Peyer's patch (tissue), 4 donors: Measurements from ENCODE around the gene NRF1.

ENCODE experiments used
- POLR2A ChIP-seq, 2 donors: fragments of 450-650 bp; IDR thresholded peaks; one replicate each; pipeline ENCODE4 v1.5.1; 2017; ENCODE audit warnings: antibody characterized with exemption in 2 of 2, mild to moderate bottlenecking in 2 of 2, moderate library complexity in 2 of 2
- TF ChIP-seq, protein P1 (sequence below), 6 experiments: fragments of 450-650 bp in 4 of 6; fragments of 200-600 bp in 2 of 6; sonication (generic) in 1 of 6; IDR thresholded peaks; one replicate each; pipeline ENCODE4 v1.5.1; 2017 to 2019; ENCODE audit warnings: antibody characterized with exemption in 6 of 6, mild to moderate bottlenecking in 3 of 6, moderate library complexity in 1 of 6

DNA sequence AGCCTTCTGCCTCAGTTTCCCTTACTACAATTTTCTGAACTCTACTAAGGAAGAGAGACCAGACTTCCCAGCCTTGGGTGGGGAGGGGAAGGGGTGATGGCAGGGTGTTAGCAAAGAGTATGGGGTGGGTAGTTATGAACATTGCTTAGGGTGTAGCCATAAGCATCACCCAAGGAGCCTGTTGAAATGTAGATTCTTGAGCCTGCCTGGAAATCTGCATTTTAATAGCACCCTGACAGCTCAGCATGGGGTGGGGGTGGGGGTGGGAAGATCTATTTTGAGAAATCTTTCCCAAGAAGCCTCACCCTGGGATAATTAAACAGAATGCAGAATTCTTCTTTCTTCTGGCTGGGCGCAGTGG lies 164.8 kb downstream of the NRF1 start:
- TF ChIP-seq POLR2A (IDR thresholded peaks at IDR 0.05) = no peak
- TF ChIP-seq, protein P1, sequence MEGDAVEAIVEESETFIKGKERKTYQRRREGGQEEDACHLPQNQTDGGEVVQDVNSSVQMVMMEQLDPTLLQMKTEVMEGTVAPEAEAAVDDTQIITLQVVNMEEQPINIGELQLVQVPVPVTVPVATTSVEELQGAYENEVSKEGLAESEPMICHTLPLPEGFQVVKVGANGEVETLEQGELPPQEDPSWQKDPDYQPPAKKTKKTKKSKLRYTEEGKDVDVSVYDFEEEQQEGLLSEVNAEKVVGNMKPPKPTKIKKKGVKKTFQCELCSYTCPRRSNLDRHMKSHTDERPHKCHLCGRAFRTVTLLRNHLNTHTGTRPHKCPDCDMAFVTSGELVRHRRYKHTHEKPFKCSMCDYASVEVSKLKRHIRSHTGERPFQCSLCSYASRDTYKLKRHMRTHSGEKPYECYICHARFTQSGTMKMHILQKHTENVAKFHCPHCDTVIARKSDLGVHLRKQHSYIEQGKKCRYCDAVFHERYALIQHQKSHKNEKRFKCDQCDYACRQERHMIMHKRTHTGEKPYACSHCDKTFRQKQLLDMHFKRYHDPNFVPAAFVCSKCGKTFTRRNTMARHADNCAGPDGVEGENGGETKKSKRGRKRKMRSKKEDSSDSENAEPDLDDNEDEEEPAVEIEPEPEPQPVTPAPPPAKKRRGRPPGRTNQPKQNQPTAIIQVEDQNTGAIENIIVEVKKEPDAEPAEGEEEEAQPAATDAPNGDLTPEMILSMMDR (IDR thresholded peaks at IDR 0.05) = no peak
